H7 (cell line): ENCODE results near the gene TRAK1. TPM values are rescaled to one million over a fixed set of nuclear protein-coding genes. Genes with fewer than 3 reads are reported as not detected.
"Not testable (repeated sequence)": the region's sequence is repeated elsewhere in the genome, so short reads cannot be mapped to it uniquely, and the experiment has no call there.

Experiments
- DNase-seq: peaks from one replicate; pipeline ENCODE4 v3.0.0; 2012
- H3K27me3 ChIP-seq: 2 replicates; pipeline ENCODE4 v1.6.0; 2011; ENCODE audit warnings: mild to moderate bottlenecking, low read length; ENCODE audit not compliant: control insufficient read depth, insufficient read depth
- H3K36me3 ChIP-seq: replicated peaks from 2 replicates; pipeline ENCODE4 v1.5.1; 2011; ENCODE audit warnings: low read length; ENCODE audit not compliant: control insufficient read depth, insufficient read depth
- H3K4me3 ChIP-seq: 2 replicates; pipeline ENCODE4 v1.5.1; 2011; ENCODE audit warnings: low read depth, mild to moderate bottlenecking, control low read depth, low read length, moderate library complexity; ENCODE audit not compliant: insufficient read depth
- total RNA-seq: library from RNA; depleted of rRNA; stranded (reverse); fragments of >200 nt; shearing (Covaris generic); gene quantifications from 2 replicates; pipeline ENCODE4 v1.2.3, GENCODE V29; 2014

Gene TRAK1
- total RNA-seq, 1 experiment from 2014 or later = 20.6 TPM

GRCh38 chr3:42098171-42098570, 7.0 kb downstream of the TRAK1 start:
- DNase-seq = no peak
- H3K27me3 ChIP-seq = no peaks in the 10 kb centered on the region
- no peaks in the 10 kb centered on the region for H3K36me3 ChIP-seq
- H3K4me3 ChIP-seq = no peak overlapping the region

DNA sequence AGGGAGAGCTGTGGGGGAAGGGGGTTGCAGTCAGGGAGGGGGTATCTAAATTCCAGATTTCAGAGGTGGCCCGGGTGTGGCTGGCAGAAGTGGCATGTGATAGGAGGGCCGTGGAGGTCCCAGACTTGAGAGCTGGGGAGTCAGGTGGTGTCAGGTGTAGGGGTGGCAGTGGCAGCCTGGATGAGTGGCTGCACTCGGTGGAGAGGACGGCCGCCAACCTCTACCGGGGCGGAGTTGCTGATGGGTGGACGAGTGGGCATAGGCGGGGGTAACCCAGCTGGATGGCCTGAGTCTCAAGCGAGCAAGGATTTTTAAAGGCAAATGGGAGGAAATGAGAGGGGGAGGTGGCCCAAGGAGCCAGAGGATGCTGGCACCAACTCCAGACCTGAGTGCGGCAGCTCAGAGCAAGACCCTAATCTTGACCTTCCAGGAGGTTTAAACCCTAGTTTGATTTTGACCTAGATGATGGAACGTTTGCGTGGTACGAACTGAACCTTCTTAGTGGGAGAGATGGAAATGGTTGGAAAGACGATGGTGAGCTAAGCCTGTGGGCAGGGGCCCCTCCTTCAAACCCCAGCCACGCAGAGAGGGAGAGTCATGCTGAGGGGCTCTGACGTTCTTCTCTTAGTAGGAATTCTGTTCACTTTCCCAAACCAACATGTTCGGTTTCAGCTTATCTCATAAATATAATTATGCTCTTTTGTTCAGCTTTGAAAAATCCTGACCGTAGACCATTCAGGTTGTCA, 8.0 kb downstream of the TRAK1 start:
- no peaks in the 10 kb centered on the region for H3K27me3 ChIP-seq
- H3K4me3 ChIP-seq = no peak overlapping the region
- DNase-seq = peak; percentile 49

GRCh38 chr3:42101048-42101447, 9.9 kb downstream of the TRAK1 start:
- H3K4me3 ChIP-seq = no peak overlapping the region
- DNase-seq = no peak
- H3K27me3 ChIP-seq = no peaks in the 10 kb centered on the region
- no peaks in the 10 kb centered on the region; the same call in 1 of the 2 replicates for H3K36me3 ChIP-seq

More for the DNA sequence above, 8.0 kb downstream of the TRAK1 start:
- H3K36me3 ChIP-seq = no peaks in the 10 kb centered on the region

GRCh38 chr3:42101481-42101880, 10.3 kb downstream of the TRAK1 start:
- Histone ChIP-seq H3K36me3 (no peaks in the 10 kb centered on the region; the same call in 1 of the 2 replicates), H3K4me3 (no peak overlapping the region), H3K27me3 (no peaks in the 10 kb centered on the region)
- DNase-seq = no peak

GRCh38 chr3:42102571-42102970, 11.4 kb downstream of the TRAK1 start:
- no peaks in the 10 kb centered on the region; the same call in 1 of the 2 replicates for H3K36me3 ChIP-seq
- H3K27me3 ChIP-seq = no peaks in the 10 kb centered on the region
- no peak for DNase-seq
- H3K4me3 ChIP-seq = no peak overlapping the region

DNA sequence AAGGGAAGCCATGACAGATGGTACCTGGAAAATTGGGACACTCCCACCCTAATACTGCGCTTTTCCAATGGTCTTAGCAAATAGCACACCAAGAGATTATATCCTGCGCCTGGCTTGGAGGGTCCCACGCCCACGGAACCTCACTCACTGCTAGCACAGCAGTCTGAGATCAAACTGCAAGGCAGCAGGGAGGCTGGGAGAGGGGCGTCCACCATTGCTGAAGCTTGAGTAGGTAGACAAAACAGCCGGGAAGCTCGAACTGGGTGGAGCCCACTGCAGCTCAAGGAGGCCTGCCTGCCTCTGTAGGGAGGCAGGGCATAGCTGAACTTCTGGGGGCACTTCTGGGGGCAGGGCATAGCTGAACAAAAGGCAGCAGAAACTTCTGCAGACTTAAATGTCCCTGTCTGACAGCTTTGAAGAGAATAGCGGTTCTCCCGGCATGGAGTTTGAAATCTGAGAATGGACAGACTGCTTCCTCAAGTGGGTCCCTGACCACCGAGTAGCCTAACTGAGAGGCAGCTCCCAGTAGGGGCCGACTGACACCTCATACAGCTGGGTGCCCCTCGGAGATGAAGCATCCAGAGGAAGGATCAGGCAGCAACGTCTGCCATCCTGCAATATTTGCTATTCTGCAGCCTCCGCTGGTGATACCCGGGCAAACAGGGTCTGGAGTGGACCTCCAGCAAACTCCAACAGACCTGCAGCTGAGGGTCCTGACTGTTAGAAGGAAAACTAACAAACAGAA, 12.9 kb downstream of the TRAK1 start:
- H3K27me3 ChIP-seq, DNase-seq, H3K4me3 ChIP-seq, H3K36me3 ChIP-seq: not testable (repeated sequence)

GRCh38 chr3:42105994-42106393, 14.8 kb downstream of the TRAK1 start:
- not testable (repeated sequence) for DNase-seq, H3K27me3 ChIP-seq, H3K36me3 ChIP-seq, H3K4me3 ChIP-seq

DNA sequence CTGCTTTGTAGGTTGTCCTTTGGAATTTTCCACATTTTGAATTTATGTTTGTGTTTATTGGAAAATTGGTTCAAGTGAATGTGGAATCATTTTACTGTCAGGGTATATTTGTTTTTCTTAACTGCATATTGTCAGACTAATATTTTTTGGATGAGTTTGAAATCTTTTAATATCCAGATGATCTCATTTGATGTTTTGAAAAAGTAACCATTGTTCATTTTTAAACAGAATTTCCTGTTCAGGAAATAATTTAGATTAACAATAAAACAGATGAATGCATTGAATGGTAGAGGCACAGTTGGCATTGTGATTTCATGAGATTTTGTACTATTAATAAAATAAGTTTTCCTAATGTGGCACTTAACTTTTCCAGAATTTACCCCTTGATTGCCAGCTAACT, 15.5 kb downstream of the TRAK1 start:
- Histone ChIP-seq H3K4me3 (no peak overlapping the region), H3K36me3 (no peaks in the 10 kb centered on the region; the same call in 1 of the 2 replicates), H3K27me3 (no peaks in the 10 kb centered on the region)
- DNase-seq = no peak

GRCh38 chr3:42110631-42111030, 19.5 kb downstream of the TRAK1 start:
- no peak overlapping the region for H3K4me3 ChIP-seq
- H3K27me3 ChIP-seq = no peaks in the 10 kb centered on the region
- DNase-seq = no peak
- no peaks in the 10 kb centered on the region for H3K36me3 ChIP-seq

- Histone ChIP-seq H3K36me3 (no peaks in the 10 kb centered on the region), H3K4me3 (no peak overlapping the region), H3K27me3 (no peaks in the 10 kb centered on the region)
- no peak for DNase-seq
These were observed 23.1 kb downstream of the TRAK1 start for GRCh38 chr3:42114130-42114725.

GRCh38 chr3:42115215-42115614, 24.1 kb downstream of the TRAK1 start:
- DNase-seq = no peak
- H3K27me3 ChIP-seq = no peaks in the 10 kb centered on the region
- H3K36me3 ChIP-seq = no peaks in the 10 kb centered on the region
- no peak overlapping the region for H3K4me3 ChIP-seq

DNA sequence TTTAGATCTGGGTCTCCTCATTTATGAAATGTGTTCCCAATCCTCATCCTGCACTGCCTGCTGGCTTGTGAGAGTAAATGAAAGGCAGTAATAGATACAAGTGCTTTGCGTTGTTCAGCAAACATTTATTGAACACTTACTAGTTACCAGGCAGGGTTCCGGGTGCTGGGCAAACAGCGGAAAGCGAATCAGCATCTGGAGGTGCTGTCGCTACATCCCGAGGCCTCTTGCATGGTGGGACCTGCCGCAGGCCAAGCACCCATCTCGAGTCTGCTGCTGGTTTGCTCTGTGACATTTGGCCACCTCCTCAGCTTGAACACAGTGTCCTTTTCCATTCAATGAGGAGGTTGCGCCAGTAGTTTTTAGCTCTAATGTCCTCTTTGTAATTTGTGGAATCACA, 24.8 kb downstream of the TRAK1 start:
- DNase-seq = no peak
- Histone ChIP-seq H3K27me3 (no peaks in the 10 kb centered on the region), H3K36me3 (no peaks in the 10 kb centered on the region), H3K4me3 (no peak overlapping the region)

DNA sequence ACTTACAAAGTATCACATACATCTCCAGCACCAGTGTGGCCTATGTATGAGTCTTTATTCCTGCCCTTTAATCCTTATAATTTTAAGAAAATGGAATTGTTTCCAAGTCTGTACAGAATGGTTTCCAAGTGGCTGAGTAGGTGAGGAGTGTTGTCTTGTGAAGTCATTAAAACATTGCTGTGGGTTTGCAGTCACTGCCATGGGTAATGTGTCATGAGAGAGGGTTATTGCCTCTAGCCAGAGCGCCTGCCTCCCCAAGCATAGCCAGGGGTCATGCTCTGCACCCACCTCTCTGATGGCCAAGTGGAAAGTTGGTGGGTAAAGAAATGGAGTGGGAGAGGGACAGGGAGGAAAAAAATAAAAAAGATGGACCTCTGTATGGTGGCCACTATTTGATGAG, 25.3 kb downstream of the TRAK1 start:
- DNase-seq = no peak

DNA sequence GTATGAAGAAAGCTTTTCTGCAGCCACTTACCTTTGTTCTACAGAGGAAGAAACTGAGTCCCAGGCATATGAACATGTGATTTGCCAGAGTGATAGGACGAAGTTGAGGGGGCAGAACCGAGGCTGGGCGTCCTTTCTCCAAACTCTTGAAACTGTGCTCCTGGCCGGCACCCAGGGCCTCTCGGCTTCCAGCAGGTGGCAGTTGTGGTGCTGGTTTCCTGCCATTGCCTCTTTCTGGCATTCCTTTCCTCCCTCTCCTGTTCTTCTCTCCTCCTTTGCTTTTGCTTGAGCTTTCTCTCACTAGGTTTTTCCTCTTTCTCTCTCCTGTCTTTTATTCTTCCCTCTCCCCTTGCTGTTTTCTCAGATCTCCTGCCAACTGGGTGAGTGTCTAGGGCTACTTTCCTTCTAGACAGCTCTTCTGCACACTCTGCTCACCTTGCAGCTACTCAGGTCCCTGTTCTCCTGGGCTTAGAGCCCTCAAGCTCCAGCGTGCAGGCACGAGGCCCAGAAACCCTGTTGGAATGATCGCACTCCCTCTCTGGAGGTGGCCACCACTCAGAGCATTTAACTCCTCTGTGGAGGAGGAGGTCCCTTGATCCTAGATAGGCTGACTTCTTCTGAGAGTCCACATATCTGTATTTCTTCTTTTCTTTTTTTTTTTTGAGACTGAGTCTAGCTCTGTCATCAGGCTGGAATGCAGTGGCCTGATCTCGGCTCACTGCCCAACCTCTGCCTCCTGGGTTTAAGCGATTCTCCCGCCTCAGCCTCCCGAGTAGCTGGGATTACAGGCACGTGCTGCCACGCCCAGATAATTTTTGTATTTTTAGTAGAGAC, 26.2 kb downstream of the TRAK1 start:
- DNase-seq = peak; percentile 56
- Histone ChIP-seq H3K27me3 (no peaks in the 10 kb centered on the region), H3K4me3 (no peak overlapping the region), H3K36me3 (no peaks in the 10 kb centered on the region)

More for the DNA sequence above, 25.3 kb downstream of the TRAK1 start:
- Histone ChIP-seq H3K4me3 (no peak overlapping the region), H3K36me3 (no peaks in the 10 kb centered on the region), H3K27me3 (no peaks in the 10 kb centered on the region)
